Measurements from ENCODE around the gene TM9SF4. TPM values are rescaled to one million over a fixed set of nuclear protein-coding genes. Genes with fewer than 3 reads are reported as not detected.
"Not testable (repeated sequence)": the region's sequence is repeated elsewhere in the genome, so short reads cannot be mapped to it uniquely, and the experiment has no call there.

Gene TM9SF4
- total RNA-seq, 2 experiments from 2014 or later = 35.8 to 37.3 TPM

- Mint-ChIP-seq H3K27ac (no peak overlapping the region), H3K36me3 (peaks cover 8% of the 10 kb centered on the region), H3K4me3 (no peak overlapping the region), H3K27me3 (peaks cover 1% of the 10 kb centered on the region), H3K9me3 (no peaks in the 10 kb centered on the region), H3K4me1 (ENCODE audit: low read depth) (peaks cover 32% of the 10 kb centered on the region)
- no peak for DNase-seq
- ChIA-PET CTCF (interaction anchor here (1.3 to 1.8 kb wide), 3 partner anchors 8 to 17 kb away, joined by 5 to 9 read pairs (median 7); no protein-coding TSS in a partner anchor), POLR2A (interaction anchor here (0.7 to 2.2 kb wide), 3 partner anchors 95 to 543 kb away, joined by 3 to 7 read pairs (median 3); no protein-coding TSS in a partner anchor)
- intact Hi-C loops (cut with micrococcal nuclease) = loop anchor here (1.0 to 5.0 kb wide), 4 partner anchors 98 to 250 kb away; partner anchors contain the start of genes ASXL1, PLAGL2 and POFUT1
These were observed 611 bp upstream of the TM9SF4 start for GRCh38 chr20:32108814-32109391.

- Mint-ChIP-seq H3K36me3 (peaks cover 10% of the 10 kb centered on the region), H3K27me3 (no peaks in the 10 kb centered on the region), H3K9me3 (no peaks in the 10 kb centered on the region), H3K4me3 (peak overlapping the region; percentile 89), H3K27ac (peak overlapping the region; percentile 93), H3K4me1 (ENCODE audit: low read depth) (peaks cover 42% of the 10 kb centered on the region)
- DNase-seq = no peak
- intact Hi-C loops (cut with micrococcal nuclease) = no loop called here
- CTCF ChIA-PET = interaction anchor here (1.3 kb wide), 2 partner anchors 9 to 19 kb away, joined by 5 to 9 read pairs; no protein-coding TSS in a partner anchor
- POLR2A ChIA-PET = interaction anchor here (1.0 to 2.2 kb wide), 2 partner anchors 94 to 542 kb away, joined by 3 to 7 read pairs; no protein-coding TSS in a partner anchor
These were observed 725 bp downstream of the TM9SF4 start for GRCh38 chr20:32110173-32110704.

- intact Hi-C loops (cut with micrococcal nuclease) = no loop called here
- no peaks in the 10 kb centered on the region for H3K9me3 Mint-ChIP-seq
- H3K27me3 Mint-ChIP-seq = no peaks in the 10 kb centered on the region
- H3K4me3 Mint-ChIP-seq = peak overlapping the region; percentile 89
- peak overlapping the region; percentile 93 for H3K27ac Mint-ChIP-seq
- peaks cover 45% of the 10 kb centered on the region for H3K4me1 Mint-ChIP-seq (ENCODE audit: low read depth)
- CTCF ChIA-PET = interaction anchor here (1.6 kb wide), 1 partner anchor 19 kb away, joined by 4 read pairs; no protein-coding TSS in a partner anchor
- peaks cover 10% of the 10 kb centered on the region for H3K36me3 Mint-ChIP-seq
- POLR2A ChIA-PET = interaction anchor here (2.2 kb wide), 1 partner anchor 93 kb away, joined by 7 read pairs; no protein-coding TSS in a partner anchor
- no peak for DNase-seq
These were observed 1.2 kb downstream of the TM9SF4 start for GRCh38 chr20:32110727-32111126.

GRCh38 chr20:32111156-32111686 lies 1.7 kb downstream of the TM9SF4 start:
- Mint-ChIP-seq H3K27me3 (no peaks in the 10 kb centered on the region), H3K36me3 (peaks cover 10% of the 10 kb centered on the region), H3K27ac (peak overlapping the region; percentile 21), H3K9me3 (no peaks in the 10 kb centered on the region), H3K4me3 (peak overlapping the region; percentile 89), H3K4me1 (ENCODE audit: low read depth) (peaks cover 49% of the 10 kb centered on the region)
- no peak for DNase-seq
- intact Hi-C loops (cut with micrococcal nuclease) = no loop called here
- CTCF ChIA-PET = interaction anchor here (1.6 kb wide), 1 partner anchor 19 kb away, joined by 4 read pairs; no protein-coding TSS in a partner anchor
- POLR2A ChIA-PET = interaction anchor here (2.2 kb wide), 1 partner anchor 93 kb away, joined by 7 read pairs; no protein-coding TSS in a partner anchor

- H3K4me1 Mint-ChIP-seq (ENCODE audit: low read depth) = peaks cover 53% of the 10 kb centered on the region
These were observed 2.2 kb downstream of the TM9SF4 start for GRCh38 chr20:32111753-32112152.

GRCh38 chr20:32112841-32113240 lies 3.3 kb downstream of the TM9SF4 start:
- peaks cover 10% of the 10 kb centered on the region for H3K36me3 Mint-ChIP-seq
- H3K4me3 Mint-ChIP-seq = no peak overlapping the region
- DNase-seq = peak; percentile 42
- no peak overlapping the region for H3K27ac Mint-ChIP-seq
- CTCF ChIA-PET = no interaction called here
- H3K4me1 Mint-ChIP-seq (ENCODE audit: low read depth) = peaks cover 59% of the 10 kb centered on the region
- no peaks in the 10 kb centered on the region for H3K27me3 Mint-ChIP-seq
- no peaks in the 10 kb centered on the region for H3K9me3 Mint-ChIP-seq
- POLR2A ChIA-PET = no interaction called here
- intact Hi-C loops (cut with micrococcal nuclease) = no loop called here

More at GRCh38 chr20:32111753-32112152, 2.2 kb downstream of the TM9SF4 start:
- H3K4me3 Mint-ChIP-seq = no peak overlapping the region
- no peaks in the 10 kb centered on the region for H3K9me3 Mint-ChIP-seq
- intact Hi-C loops (cut with micrococcal nuclease) = no loop called here
- peaks cover 10% of the 10 kb centered on the region for H3K36me3 Mint-ChIP-seq
- ChIA-PET POLR2A (no interaction called here), CTCF (interaction anchor here (1.6 kb wide), 1 partner anchor 20 kb away, joined by 4 read pairs; no protein-coding TSS in a partner anchor)
- no peak for DNase-seq
- no peaks in the 10 kb centered on the region for H3K27me3 Mint-ChIP-seq
- peak overlapping the region; percentile 21 for H3K27ac Mint-ChIP-seq

- peaks cover 10% of the 10 kb centered on the region for H3K36me3 Mint-ChIP-seq
- H3K4me3 Mint-ChIP-seq = no peak overlapping the region
- DNase-seq = no peak
- peaks cover 62% of the 10 kb centered on the region for H3K4me1 Mint-ChIP-seq (ENCODE audit: low read depth)
- no peaks in the 10 kb centered on the region for H3K27me3 Mint-ChIP-seq
- ChIA-PET POLR2A (no interaction called here), CTCF (no interaction called here)
- H3K27ac Mint-ChIP-seq = no peak overlapping the region
- intact Hi-C loops (cut with micrococcal nuclease) = no loop called here
- H3K9me3 Mint-ChIP-seq = no peaks in the 10 kb centered on the region
These were observed 4.2 kb downstream of the TM9SF4 start for GRCh38 chr20:32113591-32114260.

GRCh38 chr20:32114305-32114960 lies 4.9 kb downstream of the TM9SF4 start:
- Mint-ChIP-seq H3K27me3 (no peaks in the 10 kb centered on the region), H3K9me3 (no peaks in the 10 kb centered on the region), H3K27ac (no peak overlapping the region), H3K4me1 (ENCODE audit: low read depth) (peaks cover 62% of the 10 kb centered on the region), H3K36me3 (peaks cover 10% of the 10 kb centered on the region), H3K4me3 (no peak overlapping the region)
- no peak for DNase-seq
- CTCF ChIA-PET = no interaction called here
- POLR2A ChIA-PET = no interaction called here
- intact Hi-C loops (cut with micrococcal nuclease) = no loop called here

GRCh38 chr20:32115211-32115767 lies 5.8 kb downstream of the TM9SF4 start:
- no peak overlapping the region for H3K27ac Mint-ChIP-seq
- intact Hi-C loops (cut with micrococcal nuclease) = no loop called here

GRCh38 chr20:32116079-32116521 lies 6.6 kb downstream of the TM9SF4 start:
- no peaks in the 10 kb centered on the region for H3K27me3 Mint-ChIP-seq
- no peak overlapping the region for H3K4me3 Mint-ChIP-seq
- H3K27ac Mint-ChIP-seq = no peak overlapping the region
- peaks cover 6% of the 10 kb centered on the region for H3K36me3 Mint-ChIP-seq
- intact Hi-C loops (cut with micrococcal nuclease) = loop anchor here (1.0 kb wide), 1 partner anchor 14 kb away; no protein-coding TSS in a partner anchor
- ChIA-PET POLR2A (no interaction called here), CTCF (no interaction called here)
- no peaks in the 10 kb centered on the region for H3K9me3 Mint-ChIP-seq
- H3K4me1 Mint-ChIP-seq (ENCODE audit: low read depth) = peaks cover 54% of the 10 kb centered on the region
- DNase-seq = no peak

More at GRCh38 chr20:32115211-32115767, 5.8 kb downstream of the TM9SF4 start:
- no peak overlapping the region for H3K4me3 Mint-ChIP-seq
- peaks cover 6% of the 10 kb centered on the region for H3K36me3 Mint-ChIP-seq
- POLR2A ChIA-PET = no interaction called here
- H3K4me1 Mint-ChIP-seq (ENCODE audit: low read depth) = peaks cover 62% of the 10 kb centered on the region
- H3K27me3 Mint-ChIP-seq = no peaks in the 10 kb centered on the region
- no peak for DNase-seq
- CTCF ChIA-PET = no interaction called here
- no peaks in the 10 kb centered on the region for H3K9me3 Mint-ChIP-seq

GRCh38 chr20:32116796-32117195 lies 7.3 kb downstream of the TM9SF4 start:
- H3K36me3 Mint-ChIP-seq, H3K27me3 Mint-ChIP-seq, H3K4me3 Mint-ChIP-seq, CTCF ChIA-PET, DNase-seq, H3K27ac Mint-ChIP-seq, H3K9me3 Mint-ChIP-seq: not testable (repeated sequence)
- POLR2A ChIA-PET = interaction anchor here (0.6 kb wide), 1 partner anchor 11 kb away, joined by 4 read pairs; no protein-coding TSS in a partner anchor
- H3K4me1 Mint-ChIP-seq (ENCODE audit: low read depth) = peaks cover 47% of the 10 kb centered on the region
- intact Hi-C loops (cut with micrococcal nuclease) = loop anchor here (1.0 kb wide), 1 partner anchor 14 kb away; no protein-coding TSS in a partner anchor

Data from activated CD4-positive, alpha-beta memory T cell treated with anti-CD3 and anti-CD28 coated beads for 36 hours (primary cell).